ENCODE measurements around the gene ADAMTSL1. TPM values are rescaled to one million over a fixed set of nuclear protein-coding genes. Genes with fewer than 3 reads are reported as not detected.

The ADAMTSL1 gene
- total RNA-seq, 1 experiment from 2014 or later, result 1.2 TPM

- H2BK15ac ChIP-seq (ENCODE audit: low read depth, low read length), result no peak overlapping the region
- H3K9ac ChIP-seq (ENCODE audit: extremely low read depth, insufficient read length, low read length), result no peak overlapping the region
- no peaks in the 10 kb centered on the region for H4K20me1 ChIP-seq (ENCODE audit: control insufficient read depth, insufficient read depth, insufficient read length)
- no peak overlapping the region for H4K91ac ChIP-seq (ENCODE audit: insufficient read length, low read depth, low read length)
- no peak overlapping the region for H3K4me2 ChIP-seq (ENCODE audit: insufficient read depth, insufficient read length, low read length)
- no peak overlapping the region for H3K4ac ChIP-seq (ENCODE audit: low read depth, low read length)
- H3K27me3 Mint-ChIP-seq (ENCODE audit: low read depth), result no peaks in the 10 kb centered on the region
- no peak overlapping the region for H3K56ac ChIP-seq (ENCODE audit: insufficient read length, low read depth, low read length)
- H2BK5ac ChIP-seq (ENCODE audit: insufficient read length, low read length), result no peak overlapping the region
- H3K4me1 Mint-ChIP-seq, result peaks cover 35 to 53% of the 10 kb centered on the region in 2 experiments
- no peak overlapping the region for H4K8ac ChIP-seq (replicated peaks; ENCODE audit: insufficient read length, low read depth, low read length)
- WGBS (ENCODE audit: extremely low coverage, insufficient read length, low lambda C conversion rate), result no CpG with 5 or more reads among the region's 3 CpGs
- H3K23me2 ChIP-seq (ENCODE audit: insufficient read length, low read depth, low read length, poor library complexity, severe bottlenecking), result no peaks in the 10 kb centered on the region
- no peak overlapping the region for H2BK12ac ChIP-seq (ENCODE audit: insufficient read length, low read depth, low read length)
- H3K27ac ChIP-seq (ENCODE audit: insufficient read length, low read depth, low read length), result no peak overlapping the region
- H3K79me2 ChIP-seq (ENCODE audit: insufficient read depth, low read length), result no peaks in the 10 kb centered on the region
- no peaks in the 10 kb centered on the region for H3K79me1 ChIP-seq (ENCODE audit: insufficient read depth, low read depth, low read length, poor library complexity, severe bottlenecking)
- H2BK120ac ChIP-seq (ENCODE audit: low read depth, low read length, poor library complexity, severe bottlenecking), result no peak overlapping the region
- H3K36me3 Mint-ChIP-seq (ENCODE audit: insufficient read depth in 1 of 3, low read depth in 3 of 3), result peaks cover 0 to 3% (median 0%) of the 10 kb centered on the region in 3 experiments; a peak in 1 of 7 replicates
- no peak overlapping the region for H3T11ph ChIP-seq (ENCODE audit: low read length)
- H3K9me3 ChIP-seq (ENCODE audit: control insufficient read depth, low read depth, low read length), result no peaks in the 10 kb centered on the region
- peak overlapping the region in 2 of 3 experiments; percentile 56 to 66; a peak in 2 of 7 replicates for H3K27ac Mint-ChIP-seq
- no peak overlapping the region for H3K14ac ChIP-seq (ENCODE audit: insufficient read depth, low read length)
- no peaks in the 10 kb centered on the region for H3K4me1 ChIP-seq (ENCODE audit: insufficient read depth, low read length)
- DNase-seq, result no peak
- H2AFZ ChIP-seq (ENCODE audit: low read length), result no peak overlapping the region
- H3K23ac ChIP-seq (ENCODE audit: insufficient read length, low read depth, low read length), result no peak overlapping the region
- H2BK20ac ChIP-seq (ENCODE audit: low read depth, low read length, poor library complexity, severe bottlenecking), result no peak overlapping the region
- H3K27me3 ChIP-seq (ENCODE audit: insufficient read depth, low read length), result no peaks in the 10 kb centered on the region
- no peak for TF ChIP-seq CTCF (conservative IDR thresholded peaks at IDR 0.05)
- H4K5ac ChIP-seq (ENCODE audit: insufficient read length, low read depth, low read length), result no peak overlapping the region
- no peak overlapping the region for H2AK5ac ChIP-seq (ENCODE audit: insufficient read length, low read length)
- H3K9me3 Mint-ChIP-seq, result no peaks in the 10 kb centered on the region; a peak in 1 of 5 replicates
- no peak overlapping the region for H3K4me3 Mint-ChIP-seq
- no peak overlapping the region for H3K18ac ChIP-seq (ENCODE audit: insufficient read length, low read depth, low read length)
These were observed 28.6 kb downstream of the ADAMTSL1 start for GRCh38 chr9:18502546-18502945.

All from H9 (cell line).